Activated B cell treated with CpG ODN at 0.5 μM for 24 hours (primary cell): ENCODE measurements around the gene CNKSR1. TPM values are rescaled to one million over a fixed set of nuclear protein-coding genes. Genes with fewer than 3 reads are reported as not detected.

Source experiments
- ATAC-seq: fragments of 200-7000 bp; cut with Tn5 transposase; one replicate; pipeline ENCODE4 v1.10.0; 2021; ENCODE audit warnings: low read depth, mild to moderate bottlenecking, moderate library complexity
- CTCF ChIA-PET: fragments of 350-600 bp; sonication (Branson Sonifier 250); formaldehyde crosslinking; loops from one replicate; lab custom pipeline; 2021; ENCODE audit warnings: antibody characterized with exemption; lab: Charles Lee
- POLR2A ChIA-PET: fragments of 350-600 bp; sonication (Branson Sonifier 250); formaldehyde crosslinking; loops from one replicate; lab custom pipeline; 2021; ENCODE audit warnings: antibody characterized with exemption; lab: Charles Lee
- DNase-seq: peaks from one replicate; pipeline ENCODE4 v3.0.0; 2022
- H3K27ac Mint-ChIP-seq: one replicate; pipeline ENCODE4 v1.8.0; 2020; ENCODE audit warnings: mixed read lengths
- H3K27me3 Mint-ChIP-seq: one replicate; pipeline ENCODE4 v1.8.0; 2021; ENCODE audit warnings: mixed read lengths
- H3K36me3 Mint-ChIP-seq: one replicate; pipeline ENCODE4 v1.8.0; 2021; ENCODE audit warnings: low read depth, mixed read lengths
- H3K4me1 Mint-ChIP-seq: one replicate; pipeline ENCODE4 v1.8.0; 2021; ENCODE audit warnings: mixed read lengths
- H3K4me3 Mint-ChIP-seq: one replicate; pipeline ENCODE4 v1.8.0; 2020; ENCODE audit warnings: mild to moderate bottlenecking, mixed read lengths
- H3K9me3 Mint-ChIP-seq: one replicate; pipeline ENCODE4 v1.8.0; 2020; ENCODE audit warnings: mixed read lengths
- CTCF ChIP-seq: fragments of 200-600 bp; IDR thresholded peaks from one replicate; pipeline ENCODE4 v1.8.0; 2022; ENCODE audit warnings: antibody characterized with exemption, mild to moderate bottlenecking
- intact Hi-C: fragments of 100-400 bp; cut with micrococcal nuclease; formaldehyde crosslinking; loops from one replicate; pipeline ENCODE4 v1.15.1; 2024
- total RNA-seq: library from RNA; stranded (reverse); gene quantifications from 2 replicates; pipeline ENCODE4 v1.2.3, GENCODE V29; 2022

The CNKSR1 gene
- total RNA-seq, 1 donor from 2014 or later = 2.7 TPM

- POLR2A ChIA-PET = no interaction called here
- intact Hi-C loops = no loop called here
- peaks cover 3% of the 10 kb centered on the region for H3K27me3 Mint-ChIP-seq
- no peak for DNase-seq
- ATAC-seq = no peak
- TF ChIP-seq CTCF = no peak
- H3K27ac Mint-ChIP-seq = no peak overlapping the region
- no peaks in the 10 kb centered on the region for H3K4me1 Mint-ChIP-seq
- H3K36me3 Mint-ChIP-seq = no peaks in the 10 kb centered on the region
- no peaks in the 10 kb centered on the region for H3K9me3 Mint-ChIP-seq
- no peak overlapping the region for H3K4me3 Mint-ChIP-seq
- CTCF ChIA-PET = no interaction called here
These were observed 20.5 kb downstream of the CNKSR1 start for GRCh38 chr1:26197813-26198212.

GRCh38 chr1:26200413-26200812, 23.1 kb downstream of the CNKSR1 start:
- DNase-seq = no peak
- Mint-ChIP-seq H3K9me3 (no peaks in the 10 kb centered on the region), H3K27me3 (peaks cover 17% of the 10 kb centered on the region), H3K27ac (no peak overlapping the region), H3K4me1 (no peaks in the 10 kb centered on the region), H3K36me3 (no peaks in the 10 kb centered on the region), H3K4me3 (no peak overlapping the region)
- intact Hi-C loops = no loop called here
- ChIA-PET CTCF (no interaction called here), POLR2A (no interaction called here)
- no peak for TF ChIP-seq CTCF
- no peak for ATAC-seq

- intact Hi-C loops = no loop called here
- no peak for TF ChIP-seq CTCF
- ATAC-seq = no peak
- no peak overlapping the region for H3K27ac Mint-ChIP-seq
- H3K4me3 Mint-ChIP-seq = no peak overlapping the region
- DNase-seq = no peak
- H3K36me3 Mint-ChIP-seq = no peaks in the 10 kb centered on the region
- no peaks in the 10 kb centered on the region for H3K4me1 Mint-ChIP-seq
- peaks cover 17% of the 10 kb centered on the region for H3K27me3 Mint-ChIP-seq
- H3K9me3 Mint-ChIP-seq = no peaks in the 10 kb centered on the region
- POLR2A ChIA-PET = no interaction called here
- CTCF ChIA-PET = interaction anchor here (0.9 to 1.4 kb wide), 3 partner anchors 28 to 117 kb away, joined by 3 read pairs; partner anchors contain the start of gene CEP85
These were observed 26.5 kb downstream of the CNKSR1 start for GRCh38 chr1:26203642-26204318.

GRCh38 chr1:26210147-26210870, 33.0 kb downstream of the CNKSR1 start:
- H3K27me3 Mint-ChIP-seq = peaks cover 3% of the 10 kb centered on the region
- H3K27ac Mint-ChIP-seq = no peak overlapping the region
- no peak for TF ChIP-seq CTCF
- ATAC-seq (no peak), DNase-seq (no peak)
- intact Hi-C loops = no loop called here
- H3K9me3 Mint-ChIP-seq = no peaks in the 10 kb centered on the region
- H3K36me3 Mint-ChIP-seq = no peaks in the 10 kb centered on the region
- no peaks in the 10 kb centered on the region for H3K4me1 Mint-ChIP-seq
- ChIA-PET POLR2A (no interaction called here), CTCF (no interaction called here)
- no peak overlapping the region for H3K4me3 Mint-ChIP-seq

GRCh38 chr1:26212726-26213125, 35.4 kb downstream of the CNKSR1 start:
- ChIA-PET CTCF (interaction anchor here (0.7 to 1.2 kb wide), 2 partner anchors 16 to 204 kb away, joined by 3 to 4 read pairs; no protein-coding TSS in a partner anchor), POLR2A (no interaction called here)
- TF ChIP-seq CTCF = no peak
- H3K27ac Mint-ChIP-seq = no peak overlapping the region
- H3K27me3 Mint-ChIP-seq = peaks cover 2% of the 10 kb centered on the region
- DNase-seq (no peak), ATAC-seq (no peak)
- no peak overlapping the region for H3K4me3 Mint-ChIP-seq
- no peaks in the 10 kb centered on the region for H3K4me1 Mint-ChIP-seq
- no peaks in the 10 kb centered on the region for H3K36me3 Mint-ChIP-seq
- intact Hi-C loops = no loop called here
- no peaks in the 10 kb centered on the region for H3K9me3 Mint-ChIP-seq
